Globus pallidus (tissue), 1 donor: Measurements from ENCODE around the gene CXXC5.
"Not testable (repeated sequence)": the region's sequence is repeated elsewhere in the genome, so short reads cannot be mapped to it uniquely, and the experiment has no call there.

Experiments
- DNase-seq: peaks from one replicate; pipeline ENCODE4 v3.0.0-alpha.2; 2015; ENCODE audit warnings: low spot score

CXXC5 gene

GRCh38 chr5:139648205-139649081 is at the start of gene CXXC5:
TSS of gene CXXC5 (plus strand) at chr5:139648349. CDS start at chr5:139680524, 32,175 bp downstream.
- peak; percentile 88 for DNase-seq

GRCh38 chr5:139598601-139598965 is 49.6 kb upstream of the CXXC5 start:
- DNase-seq: not testable (repeated sequence)

GRCh38 chr5:139600336-139600949 is 47.7 kb upstream of the CXXC5 start:
- no peak for DNase-seq

- DNase-seq: no peak
Observed at GRCh38 chr5:139601429-139601828, 46.7 kb upstream of the CXXC5 start.

GRCh38 chr5:139601948-139602347 is 46.2 kb upstream of the CXXC5 start:
- not testable (repeated sequence) for DNase-seq

- no peak for DNase-seq
Observed at GRCh38 chr5:139605887-139606286, 42.3 kb upstream of the CXXC5 start.

- DNase-seq: no peak
Observed at GRCh38 chr5:139611703-139612584, 36.2 kb upstream of the CXXC5 start.

GRCh38 chr5:139619861-139620260 is 28.3 kb upstream of the CXXC5 start:
- no peak for DNase-seq

GRCh38 chr5:139625398-139625797 is 22.8 kb upstream of the CXXC5 start:
- not testable (repeated sequence) for DNase-seq

- DNase-seq: no peak
Observed at GRCh38 chr5:139630855-139631254, 17.3 kb upstream of the CXXC5 start.

- no peak for DNase-seq
Observed at GRCh38 chr5:139631520-139632165, 16.5 kb upstream of the CXXC5 start.

- peak; percentile 80 for DNase-seq
Observed at GRCh38 chr5:139633295-139634027, 14.7 kb upstream of the CXXC5 start.

- DNase-seq: no peak
Observed at GRCh38 chr5:139634028-139634325, 14.2 kb upstream of the CXXC5 start.

- no peak for DNase-seq
Observed at GRCh38 chr5:139634541-139634940, 13.6 kb upstream of the CXXC5 start.

GRCh38 chr5:139635191-139635590 is 13.0 kb upstream of the CXXC5 start:
- no peak for DNase-seq

GRCh38 chr5:139635606-139636206 is 12.4 kb upstream of the CXXC5 start:
- peak; percentile 77 for DNase-seq

- no peak for DNase-seq
Observed at GRCh38 chr5:139636207-139636792, 11.8 kb upstream of the CXXC5 start.

- DNase-seq: no peak
Observed at GRCh38 chr5:139636975-139637408, 11.2 kb upstream of the CXXC5 start.

GRCh38 chr5:139637438-139638089 is 10.6 kb upstream of the CXXC5 start:
- peak; percentile 81 for DNase-seq
